IgD-negative memory B cell (primary cell): ENCODE results near the gene ATP9B. TPM values are rescaled to one million over a fixed set of nuclear protein-coding genes. Genes with fewer than 3 reads are reported as not detected.

ENCODE experiments used
- H3K27ac Mint-ChIP-seq, 3 donors: one replicate each; pipeline ENCODE4 v1.8.0; 2020 to 2022; ENCODE audit warnings: mild to moderate bottlenecking in 3 of 3, mixed read lengths in 3 of 3, moderate library complexity in 1 of 3
- H3K27me3 Mint-ChIP-seq: one replicate; pipeline ENCODE4 v1.8.0; 2021; ENCODE audit warnings: mixed read lengths
- H3K36me3 Mint-ChIP-seq: one replicate; pipeline ENCODE4 v1.8.0; 2020; ENCODE audit warnings: mild to moderate bottlenecking, mixed read lengths
- H3K4me1 Mint-ChIP-seq, 3 donors: one replicate each; pipeline ENCODE4 v1.8.0; 2020 to 2022; ENCODE audit warnings: mixed read lengths in 3 of 3, mild to moderate bottlenecking in 1 of 3
- H3K4me3 Mint-ChIP-seq, 4 donors: one replicate each; pipeline ENCODE4 v1.8.0; 2020 to 2022; ENCODE audit warnings: mild to moderate bottlenecking in 4 of 4, mixed read lengths in 4 of 4, moderate library complexity in 3 of 4
- H3K9me3 Mint-ChIP-seq, 3 donors: one replicate each; pipeline ENCODE4 v1.8.0; 2020 to 2021; ENCODE audit warnings: mixed read lengths in 3 of 3, mild to moderate bottlenecking in 1 of 3
- polyA plus RNA-seq: library from polyadenylated mRNA; unstranded; fragments of 300-500 nt; fragmentation: Illumina TruSeq; gene quantifications from one replicate; pipeline ENCODE4 v1.2.3, GENCODE V29; 2021

The ATP9B gene
- polyA plus RNA-seq, 1 donor from 2014 or later: 17.6 TPM

DNA sequence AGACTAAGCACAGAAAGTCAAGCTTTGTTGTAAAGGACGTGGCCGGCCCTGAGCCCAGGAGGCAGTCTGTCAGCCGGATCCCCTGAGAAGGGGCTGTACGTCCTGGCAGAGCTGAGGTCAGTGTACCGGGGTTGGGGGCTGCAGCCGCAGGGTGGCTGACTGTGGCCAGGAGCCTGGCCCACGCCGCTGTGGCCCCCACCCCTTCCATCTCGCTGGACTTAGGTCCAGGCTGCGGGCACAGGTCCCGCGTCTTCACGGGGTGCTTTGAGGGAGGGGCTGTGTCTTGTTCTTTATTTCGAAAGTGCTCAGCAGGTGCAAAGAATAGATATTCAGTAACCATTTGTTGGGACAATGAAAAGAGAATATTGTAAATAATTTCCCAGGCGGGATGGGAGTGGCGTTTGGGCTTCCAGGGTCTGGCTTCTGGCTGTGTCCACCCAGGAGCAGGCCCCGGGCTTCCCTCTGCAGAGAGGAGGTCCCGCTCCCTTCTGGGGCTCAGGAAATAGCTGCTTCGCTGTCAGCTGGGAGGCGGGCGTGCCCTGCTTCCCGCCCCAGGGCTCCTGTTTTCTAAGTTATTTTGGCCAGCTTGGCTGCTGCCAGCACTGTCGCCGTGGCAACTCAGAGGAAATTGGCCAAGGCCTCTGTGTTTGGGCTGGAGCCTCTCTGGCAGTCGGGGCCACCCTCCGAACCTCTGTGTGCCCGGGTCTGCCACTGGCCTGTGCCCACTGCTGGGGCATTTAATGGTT is 334.0 kb downstream of the ATP9B start:
- Mint-ChIP-seq H3K27me3 (no peaks in the 10 kb centered on the region), H3K4me1 (peaks cover 42 to 61% (median 43%) of the 10 kb centered on the region in 3 donors), H3K4me3 (peak overlapping the region; percentile 78 to 91 (median 86)), H3K27ac (peak overlapping the region in 2 of 3 donors; percentile 96 to 97), H3K36me3 (peaks cover 3% of the 10 kb centered on the region), H3K9me3 (peaks cover 0 to 2% (median 0%) of the 10 kb centered on the region in 3 donors)

DNA sequence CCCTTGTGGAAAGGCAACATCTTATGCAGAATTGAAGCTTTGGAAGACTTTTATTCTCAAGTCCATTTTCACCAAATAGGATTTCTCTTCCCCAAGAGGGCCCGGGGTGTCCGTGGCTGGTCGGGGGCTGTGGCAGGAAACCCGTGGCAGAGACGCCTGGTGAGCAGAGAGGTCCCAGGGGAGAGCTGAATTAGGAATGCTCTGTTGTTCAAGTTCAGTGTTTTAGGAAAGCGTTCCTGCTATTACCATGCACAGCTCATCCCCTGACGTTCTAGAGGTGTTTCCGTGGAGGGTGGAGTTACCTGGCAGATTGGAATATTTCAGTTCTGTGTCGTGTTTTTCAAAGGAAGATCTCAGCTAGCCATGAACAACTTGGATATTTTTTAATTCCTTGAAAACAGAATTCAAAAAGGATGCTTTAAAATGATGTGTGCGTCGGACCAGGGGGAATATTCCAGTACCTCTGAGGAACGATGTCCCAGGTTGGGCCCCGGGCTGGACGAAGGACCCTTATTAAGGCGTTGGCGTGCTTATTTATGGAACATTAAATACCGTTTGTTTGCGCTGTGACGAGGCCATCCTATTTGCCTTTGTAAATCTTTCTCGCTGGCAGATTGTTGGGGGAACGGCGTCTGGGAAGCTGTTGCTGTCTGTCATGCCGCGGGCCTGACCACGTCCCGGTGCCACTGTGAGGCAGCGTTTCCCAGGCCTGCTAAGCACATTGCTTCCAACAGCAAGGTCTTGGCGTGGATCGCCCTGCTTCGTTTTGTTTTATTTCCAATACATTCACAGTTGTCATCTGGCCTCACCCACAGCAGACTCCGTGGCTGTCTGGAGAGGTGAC is 334.8 kb downstream of the ATP9B start:
- Mint-ChIP-seq H3K36me3 (peaks cover 3% of the 10 kb centered on the region), H3K4me3 (peak overlapping the region; percentile 78 to 91 (median 86)), H3K4me1 (peaks cover 40 to 56% (median 41%) of the 10 kb centered on the region in 3 donors), H3K27ac (peak overlapping the region in 2 of 3 donors; percentile 96 to 97), H3K9me3 (peaks cover 0 to under 1% (median 0%) of the 10 kb centered on the region in 3 donors), H3K27me3 (no peaks in the 10 kb centered on the region)

DNA sequence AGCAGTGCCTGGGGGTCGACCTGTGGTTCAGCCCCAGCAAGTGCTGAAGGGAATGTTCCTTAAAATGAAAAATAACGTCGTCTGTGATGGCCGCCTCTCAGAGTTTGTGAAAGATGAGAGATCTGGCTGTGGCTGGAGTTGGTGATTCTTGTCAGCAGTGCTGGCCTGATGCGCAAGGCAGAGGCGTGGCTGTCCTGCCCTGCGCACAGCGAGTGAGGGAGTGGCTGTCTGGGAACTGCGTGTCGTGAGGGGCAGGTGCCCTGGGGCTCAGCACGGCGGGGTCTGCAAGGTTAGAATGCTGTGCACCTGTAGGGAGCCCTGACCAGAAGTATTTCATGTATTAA is 335.3 kb downstream of the ATP9B start:
- Mint-ChIP-seq H3K4me3 (peak overlapping the region; percentile 78 to 91 (median 86)), H3K36me3 (peaks cover 3% of the 10 kb centered on the region), H3K27ac (peak overlapping the region in 2 of 3 donors; percentile 96 to 97), H3K9me3 (no peaks in the 10 kb centered on the region), H3K4me1 (peaks cover 38 to 54% (median 39%) of the 10 kb centered on the region in 3 donors), H3K27me3 (no peaks in the 10 kb centered on the region)

DNA sequence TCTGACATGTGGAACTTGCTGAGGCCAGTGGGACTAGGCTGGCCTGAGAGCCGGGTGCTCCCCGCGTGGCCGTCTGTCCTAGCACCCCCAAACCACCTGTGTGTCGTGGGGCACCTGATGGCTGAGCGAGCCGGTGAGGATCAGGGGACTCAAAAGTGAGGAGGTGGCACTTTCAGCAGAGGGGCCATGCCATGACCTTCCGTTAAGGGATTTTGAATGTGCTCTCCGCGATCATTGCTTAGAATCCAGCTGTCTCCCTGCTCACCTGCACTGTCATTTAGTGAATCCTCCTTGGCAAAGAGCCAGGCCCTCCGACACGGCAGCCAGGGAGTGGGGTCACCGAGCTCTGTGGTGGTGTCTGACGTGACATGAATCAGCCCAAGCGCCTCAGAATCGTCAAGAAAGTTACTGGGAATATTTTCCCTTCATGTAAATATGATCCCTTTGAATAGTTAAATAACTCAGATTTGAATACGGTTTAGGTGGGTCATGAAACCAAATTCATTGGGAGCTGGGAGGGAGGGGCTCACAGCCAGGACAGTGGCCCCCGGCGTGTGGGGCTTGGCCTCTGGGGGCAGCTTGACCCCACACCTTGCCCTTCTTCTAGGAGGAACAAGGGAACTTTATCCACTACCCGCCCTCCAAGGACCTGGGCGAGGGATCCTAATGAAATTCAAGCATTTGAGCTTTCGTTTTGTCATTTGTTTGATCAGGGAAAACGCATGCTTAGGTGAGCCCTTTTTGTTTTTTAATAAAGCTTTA is 336.0 kb downstream of the ATP9B start:
- peak overlapping the region in 2 of 3 donors; percentile 96 to 97 for H3K27ac Mint-ChIP-seq
- peaks cover 3% of the 10 kb centered on the region for H3K36me3 Mint-ChIP-seq
- H3K27me3 Mint-ChIP-seq: no peaks in the 10 kb centered on the region
- H3K4me1 Mint-ChIP-seq: peaks cover 38 to 54% (median 39%) of the 10 kb centered on the region in 3 donors
- H3K4me3 Mint-ChIP-seq: peak overlapping the region; percentile 66 to 91 (median 82)
- H3K9me3 Mint-ChIP-seq: no peaks in the 10 kb centered on the region

DNA sequence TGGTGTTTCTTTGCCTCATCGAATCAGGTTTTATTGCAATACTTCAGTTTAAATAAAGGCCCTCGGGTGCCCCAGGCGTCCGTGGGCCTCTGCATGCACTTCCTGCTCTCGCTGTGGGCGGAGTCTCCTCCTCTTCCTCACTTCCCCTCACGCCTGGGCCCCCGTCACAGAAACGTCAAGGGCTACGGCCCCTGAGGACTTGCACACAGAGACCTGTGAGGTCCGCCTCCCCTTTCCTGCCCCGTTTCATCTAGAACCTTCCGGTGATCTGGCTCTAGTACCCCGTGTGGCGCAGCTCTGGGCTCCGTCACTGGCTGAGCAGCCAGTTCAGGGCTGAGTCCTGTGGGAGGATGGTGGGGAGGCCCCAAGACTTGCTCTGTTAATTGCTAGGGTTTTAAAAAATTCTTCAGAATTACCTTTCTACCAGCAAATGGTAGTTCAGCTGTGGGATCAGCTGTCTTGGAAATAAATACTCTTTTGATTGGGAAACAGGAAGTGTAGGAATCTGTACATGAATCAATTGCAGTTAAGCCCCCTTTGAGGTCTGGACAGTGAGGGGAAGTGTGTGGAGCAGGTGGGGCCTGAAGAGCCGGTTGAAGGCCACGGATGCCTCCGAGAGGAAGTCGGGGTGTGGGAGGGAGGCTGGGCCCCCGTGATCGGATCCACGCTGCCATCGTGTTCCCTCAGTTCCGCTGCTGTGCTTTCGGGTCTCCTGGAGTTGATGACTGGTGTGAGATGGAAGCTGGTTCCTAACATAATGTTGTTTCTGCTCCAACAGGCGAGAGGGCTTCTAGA is 336.8 kb downstream of the ATP9B start:
- peaks cover 35 to 53% (median 37%) of the 10 kb centered on the region in 3 donors for H3K4me1 Mint-ChIP-seq
- H3K9me3 Mint-ChIP-seq: no peaks in the 10 kb centered on the region
- no peaks in the 10 kb centered on the region for H3K27me3 Mint-ChIP-seq
- H3K4me3 Mint-ChIP-seq: peak overlapping the region; percentile 66 to 91 (median 82)
- peaks cover 3% of the 10 kb centered on the region for H3K36me3 Mint-ChIP-seq
- peak overlapping the region in 2 of 3 donors; percentile 96 to 97 for H3K27ac Mint-ChIP-seq

DNA sequence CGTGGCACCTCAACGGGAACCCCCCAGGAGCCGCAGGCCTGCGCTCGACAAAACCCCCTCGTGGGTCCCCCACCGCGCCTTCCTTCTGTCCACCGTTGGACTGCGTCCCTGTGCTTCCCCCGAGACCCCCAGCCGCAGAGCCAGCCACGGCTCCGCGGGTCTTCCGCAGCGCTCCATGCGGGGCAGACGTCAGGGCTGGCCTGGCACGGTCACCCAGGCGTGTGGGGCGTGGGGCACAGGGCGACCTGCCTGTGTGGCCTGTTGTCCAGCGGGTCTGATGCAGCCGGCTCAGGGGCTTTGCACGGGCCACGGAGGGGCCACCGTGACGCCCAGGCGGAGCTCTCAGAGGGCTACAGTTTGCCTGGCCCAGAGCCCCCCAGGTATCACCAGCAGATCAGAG is 337.5 kb downstream of the ATP9B start:
- Mint-ChIP-seq H3K4me3 (peak overlapping the region in 2 of 4 donors; percentile 78 to 91), H3K4me1 (peaks cover 33 to 47% (median 36%) of the 10 kb centered on the region in 3 donors), H3K27me3 (no peaks in the 10 kb centered on the region), H3K9me3 (no peaks in the 10 kb centered on the region), H3K27ac (peak overlapping the region in 2 of 3 donors; percentile 80 to 96), H3K36me3 (peaks cover 3% of the 10 kb centered on the region)

DNA sequence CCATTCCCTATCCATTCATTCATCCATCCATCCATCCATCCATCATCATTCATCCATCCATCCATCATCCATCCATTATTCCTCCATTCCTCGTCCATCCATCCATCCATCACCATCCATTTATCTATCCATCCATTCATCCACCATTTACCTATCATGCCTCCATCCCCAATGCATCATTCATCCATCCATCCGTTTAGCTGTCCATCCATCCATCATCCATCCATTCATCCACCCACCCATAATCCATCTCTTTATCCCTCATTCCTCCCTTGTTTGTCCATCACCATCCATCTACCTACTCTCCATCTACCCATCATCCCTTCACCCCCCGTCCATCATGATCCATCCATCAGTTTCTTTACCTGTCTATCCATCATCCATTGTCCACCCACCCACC is 340.1 kb downstream of the ATP9B start:
- H3K4me1 Mint-ChIP-seq: peaks cover 19 to 34% (median 25%) of the 10 kb centered on the region in 3 donors
- H3K27ac Mint-ChIP-seq: no peak overlapping the region
- no peak overlapping the region for H3K4me3 Mint-ChIP-seq
- no peaks in the 10 kb centered on the region for H3K9me3 Mint-ChIP-seq
- peaks cover 5% of the 10 kb centered on the region for H3K36me3 Mint-ChIP-seq
- no peaks in the 10 kb centered on the region for H3K27me3 Mint-ChIP-seq

DNA sequence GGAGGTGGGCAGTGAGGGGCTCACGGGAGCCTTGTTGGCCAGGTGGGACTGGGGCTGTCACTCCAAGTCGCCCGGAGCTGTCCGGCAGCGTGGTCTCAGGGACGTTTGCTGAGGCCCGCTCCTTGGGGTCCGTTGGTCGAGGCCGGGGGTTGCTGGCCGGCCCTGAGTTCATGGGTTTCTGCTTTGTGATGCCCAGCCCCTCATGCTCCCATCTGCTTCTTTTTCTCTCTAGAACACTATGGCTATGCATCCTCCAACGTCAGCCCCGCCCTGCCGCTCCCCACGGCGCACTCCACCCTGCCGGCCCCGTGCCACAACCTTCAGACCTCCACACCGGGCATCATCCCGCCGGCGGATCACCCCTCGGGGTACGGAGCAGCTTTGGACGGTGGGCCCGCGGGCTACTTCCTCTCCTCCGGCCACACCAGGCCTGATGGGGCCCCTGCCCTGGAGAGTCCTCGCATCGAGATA is 341.0 kb downstream of the ATP9B start:
- H3K36me3 Mint-ChIP-seq: peaks cover 7% of the 10 kb centered on the region

DNA sequence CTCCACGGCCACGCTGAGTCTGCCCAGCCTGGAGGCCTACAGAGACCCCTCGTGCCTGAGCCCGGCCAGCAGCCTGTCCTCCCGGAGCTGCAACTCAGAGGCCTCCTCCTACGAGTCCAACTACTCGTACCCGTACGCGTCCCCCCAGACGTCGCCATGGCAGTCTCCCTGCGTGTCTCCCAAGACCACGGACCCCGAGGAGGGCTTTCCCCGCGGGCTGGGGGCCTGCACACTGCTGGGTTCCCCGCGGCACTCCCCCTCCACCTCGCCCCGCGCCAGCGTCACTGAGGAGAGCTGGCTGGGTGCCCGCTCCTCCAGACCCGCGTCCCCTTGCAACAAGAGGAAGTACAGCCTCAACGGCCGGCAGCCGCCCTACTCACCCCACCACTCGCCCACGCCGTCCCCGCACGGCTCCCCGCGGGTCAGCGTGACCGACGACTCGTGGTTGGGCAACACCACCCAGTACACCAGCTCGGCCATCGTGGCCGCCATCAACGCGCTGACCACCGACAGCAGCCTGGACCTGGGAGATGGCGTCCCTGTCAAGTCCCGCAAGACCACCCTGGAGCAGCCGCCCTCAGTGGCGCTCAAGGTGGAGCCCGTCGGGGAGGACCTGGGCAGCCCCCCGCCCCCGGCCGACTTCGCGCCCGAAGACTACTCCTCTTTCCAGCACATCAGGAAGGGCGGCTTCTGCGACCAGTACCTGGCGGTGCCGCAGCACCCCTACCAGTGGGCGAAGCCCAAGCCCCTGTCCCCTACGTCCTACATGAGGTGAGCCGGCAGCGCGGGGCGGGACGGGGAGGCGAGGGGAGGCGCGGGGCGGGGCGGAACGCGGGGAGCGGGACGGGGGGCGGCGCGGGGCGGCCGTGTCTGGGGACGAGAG is 341.8 kb downstream of the ATP9B start:
- Mint-ChIP-seq H3K4me1 (peaks cover 13 to 22% (median 15%) of the 10 kb centered on the region in 3 donors), H3K4me3 (no peak overlapping the region), H3K27ac (no peak overlapping the region), H3K27me3 (no peaks in the 10 kb centered on the region), H3K9me3 (no peaks in the 10 kb centered on the region), H3K36me3 (peaks cover 7% of the 10 kb centered on the region)

More for the DNA sequence above, 341.0 kb downstream of the ATP9B start:
- H3K4me3 Mint-ChIP-seq: no peak overlapping the region
- H3K27ac Mint-ChIP-seq: no peak overlapping the region
- H3K4me1 Mint-ChIP-seq: peaks cover 18 to 29% (median 20%) of the 10 kb centered on the region in 3 donors
- no peaks in the 10 kb centered on the region for H3K27me3 Mint-ChIP-seq
- no peaks in the 10 kb centered on the region for H3K9me3 Mint-ChIP-seq

DNA sequence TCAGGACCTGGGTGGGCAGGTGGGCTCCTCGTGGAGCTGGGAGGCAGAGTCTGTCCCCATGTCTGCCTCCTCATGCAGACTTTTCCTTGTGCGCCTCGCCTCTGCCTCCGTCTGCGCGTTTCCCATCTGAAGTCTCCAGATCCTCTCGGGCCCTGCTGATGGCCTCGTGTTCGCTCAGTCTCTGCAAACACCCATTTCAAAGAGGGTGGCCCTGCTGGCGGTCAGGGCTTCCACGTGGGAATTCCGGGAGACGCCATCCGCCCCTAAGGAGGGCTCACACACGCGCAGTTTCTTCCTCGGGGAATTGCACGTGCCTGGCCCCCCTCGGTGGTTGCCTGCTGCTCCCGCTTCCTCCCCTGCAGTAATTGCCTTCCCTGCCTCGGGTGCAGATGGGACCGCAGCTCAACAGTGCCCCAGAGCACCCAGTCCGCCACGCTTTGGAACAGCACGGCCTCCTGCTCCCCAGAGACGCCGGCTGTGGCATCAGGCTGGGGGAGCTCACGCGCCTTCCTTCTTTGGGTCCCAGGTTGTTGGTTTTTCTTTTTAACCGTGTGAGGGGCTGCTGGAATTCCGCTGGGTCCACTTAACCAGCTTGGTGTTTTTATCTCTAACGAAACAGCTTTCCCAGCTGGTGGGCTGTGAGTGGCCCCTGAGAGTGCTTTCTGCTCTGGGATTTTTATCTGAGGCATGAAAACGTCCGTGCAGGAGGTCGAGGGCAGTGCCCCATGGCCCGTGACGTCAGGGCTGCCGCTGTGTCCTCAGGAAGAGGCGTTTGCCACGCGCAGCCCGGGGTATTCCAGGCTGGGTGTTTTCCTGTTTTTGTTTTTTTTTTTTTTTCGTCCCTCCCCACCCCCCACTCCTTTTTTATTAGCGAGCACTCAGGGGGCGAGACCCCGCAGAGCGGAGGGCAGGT is 342.7 kb downstream of the ATP9B start:
- H3K4me1 Mint-ChIP-seq: peaks cover 8 to 18% (median 14%) of the 10 kb centered on the region in 3 donors
- H3K27ac Mint-ChIP-seq: no peak overlapping the region

DNA sequence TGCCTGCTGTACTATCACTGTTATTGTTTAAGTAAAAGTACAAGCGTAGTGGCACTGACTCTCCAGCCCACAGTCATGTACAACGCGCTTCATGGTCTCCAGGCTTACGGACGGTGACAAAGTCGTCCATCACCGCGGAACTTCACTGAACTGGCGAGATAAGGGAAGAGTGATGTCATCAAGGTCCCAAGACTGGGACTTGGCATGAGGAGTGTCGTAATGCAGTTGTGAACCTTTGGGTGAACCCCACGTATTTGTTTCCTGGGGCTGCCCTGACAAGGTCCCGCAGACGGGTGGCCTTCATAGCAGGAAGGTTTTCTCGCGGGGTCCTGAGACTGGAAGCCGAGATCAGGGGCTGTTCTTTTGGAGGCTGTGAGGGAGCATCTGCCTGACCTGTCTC is 343.8 kb downstream of the ATP9B start:
- Mint-ChIP-seq H3K27me3 (no peaks in the 10 kb centered on the region), H3K27ac (peak overlapping the region in 1 of 3 donors; percentile 57), H3K4me1 (peaks cover 8 to 16% (median 12%) of the 10 kb centered on the region in 3 donors), H3K36me3 (peaks cover 4% of the 10 kb centered on the region), H3K9me3 (no peaks in the 10 kb centered on the region), H3K4me3 (no peak overlapping the region)

More for the DNA sequence above, 342.7 kb downstream of the ATP9B start:
- Mint-ChIP-seq H3K9me3 (no peaks in the 10 kb centered on the region), H3K27me3 (no peaks in the 10 kb centered on the region), H3K36me3 (peaks cover 4% of the 10 kb centered on the region), H3K4me3 (peak overlapping the region in 1 of 4 donors; percentile 17)

DNA sequence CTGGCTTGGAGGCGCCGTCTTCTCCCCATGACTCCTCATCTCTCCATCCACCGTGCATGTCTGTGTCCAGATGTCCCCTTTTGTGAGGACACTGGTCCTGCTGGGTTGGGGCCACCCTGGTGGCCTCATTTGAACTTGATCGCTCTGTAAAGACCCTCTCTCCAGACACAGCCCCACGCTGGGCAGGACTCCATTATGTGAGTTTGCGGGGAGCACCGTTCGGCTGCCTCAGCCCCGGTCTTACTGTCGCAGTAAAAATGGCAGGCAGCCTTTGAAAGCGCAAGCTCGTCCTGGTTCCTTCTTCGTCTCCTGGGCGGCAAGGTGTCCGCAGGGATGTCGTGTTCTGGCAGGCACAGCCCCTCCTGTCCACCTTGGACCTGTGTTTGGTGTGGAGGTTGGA is 344.2 kb downstream of the ATP9B start:
- peak overlapping the region in 2 of 4 donors; percentile 23 to 60 for H3K4me3 Mint-ChIP-seq
- H3K9me3 Mint-ChIP-seq: no peaks in the 10 kb centered on the region
- peak overlapping the region in 1 of 3 donors; percentile 57 for H3K27ac Mint-ChIP-seq
- H3K4me1 Mint-ChIP-seq: peaks cover 8 to 16% (median 12%) of the 10 kb centered on the region in 3 donors
- H3K36me3 Mint-ChIP-seq: peaks cover 4% of the 10 kb centered on the region
- H3K27me3 Mint-ChIP-seq: no peaks in the 10 kb centered on the region
